BE2C (cell line): ENCODE data around the gene NFATC1.

ENCODE experiments used
- DNase-seq: peaks from one replicate; pipeline ENCODE4 v3.0.0-alpha.2; 2020
- H3K27me3 ChIP-seq: fragments of 250-450 bp; sonication (Bioruptor Pico); 2 replicates; pipeline ENCODE4 v1.5.1; 2020; ENCODE audit warnings: mild to moderate bottlenecking
- H3K36me3 ChIP-seq: fragments of 250-450 bp; sonication (Bioruptor Pico); 2 replicates; pipeline ENCODE4 v1.5.1; 2020; ENCODE audit warnings: mild to moderate bottlenecking
- H3K4me1 ChIP-seq: fragments of 250-450 bp; sonication (Bioruptor Pico); 2 replicates; pipeline ENCODE4 v1.5.1; 2020
- H3K4me3 ChIP-seq: 2 replicates; pipeline ENCODE4 v1.5.1; 2011; ENCODE audit warnings: low read depth, low read length
- H3K9me3 ChIP-seq: fragments of 250-450 bp; sonication (Bioruptor Pico); 2 replicates; pipeline ENCODE4 v1.5.1; 2020
- CTCF ChIP-seq: IDR thresholded peaks from 2 replicates; pipeline ENCODE4 v1.5.1; 2012; ENCODE audit warnings: mild to moderate bottlenecking, low read depth, low read length

NFATC1 gene

DNA sequence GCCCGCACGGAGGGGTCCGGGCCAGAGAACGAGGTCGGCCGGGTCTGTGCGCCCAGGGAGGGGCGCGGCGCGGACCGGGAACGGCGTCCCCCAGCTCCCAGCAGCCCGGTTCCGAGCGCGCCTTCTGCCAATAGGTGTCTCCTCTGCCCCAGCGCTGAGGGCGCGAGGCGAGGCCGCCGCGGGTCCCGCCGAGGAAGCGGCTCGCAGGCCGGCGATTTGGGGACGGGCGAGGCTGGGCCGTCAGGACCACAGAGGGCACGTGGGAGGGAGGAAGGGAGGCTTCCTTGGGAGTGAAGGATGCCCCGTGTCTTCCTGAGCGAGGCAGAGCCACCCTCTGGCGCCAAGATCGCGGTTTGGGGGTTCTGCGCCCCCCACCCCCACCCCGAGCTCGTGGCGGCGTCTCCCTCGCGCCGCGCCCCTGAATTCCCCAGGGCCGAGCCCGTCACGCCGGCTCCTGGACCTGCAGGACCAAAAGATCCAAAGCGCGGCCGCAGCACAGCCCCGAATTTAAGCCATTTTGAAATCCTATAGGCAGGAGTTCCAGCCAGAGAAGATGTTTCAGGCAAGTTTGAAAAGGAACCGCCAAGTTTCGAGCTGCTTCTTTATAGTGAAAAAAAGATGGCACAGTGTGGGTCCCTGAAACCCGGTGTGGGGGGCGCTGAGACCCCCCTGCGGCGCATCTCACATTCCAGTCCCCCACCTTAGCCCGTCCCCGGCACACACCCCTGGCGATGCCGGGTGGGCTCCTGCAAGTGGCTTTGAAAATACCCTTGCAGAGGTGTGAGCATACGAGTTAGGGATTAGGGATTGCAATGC, 909 bp downstream of the NFATC1 start:
- H3K4me1 ChIP-seq = no peaks in the 10 kb centered on the region
- H3K27me3 ChIP-seq = peaks cover 68% of the 10 kb centered on the region
- no peaks in the 10 kb centered on the region for H3K36me3 ChIP-seq
- no peak for DNase-seq
- TF ChIP-seq CTCF = no peak
- H3K9me3 ChIP-seq = no peaks in the 10 kb centered on the region
- H3K4me3 ChIP-seq = no peak overlapping the region

- H3K36me3 ChIP-seq = no peaks in the 10 kb centered on the region
- no peak overlapping the region for H3K4me3 ChIP-seq
- H3K9me3 ChIP-seq = no peaks in the 10 kb centered on the region
- TF ChIP-seq CTCF = no peak
- no peak for DNase-seq
- H3K27me3 ChIP-seq = peaks cover 64% of the 10 kb centered on the region
- H3K4me1 ChIP-seq = no peaks in the 10 kb centered on the region
Observed at GRCh38 chr18:79397247-79397829, 1.6 kb downstream of the NFATC1 start.

GRCh38 chr18:79397830-79398761, 2.4 kb downstream of the NFATC1 start:
- Histone ChIP-seq H3K4me1 (no peaks in the 10 kb centered on the region), H3K27me3 (peaks cover 56% of the 10 kb centered on the region), H3K36me3 (no peaks in the 10 kb centered on the region), H3K4me3 (no peak overlapping the region), H3K9me3 (no peaks in the 10 kb centered on the region)
- no peak for TF ChIP-seq CTCF
- no peak for DNase-seq

- Histone ChIP-seq H3K4me3 (no peak overlapping the region), H3K36me3 (no peaks in the 10 kb centered on the region), H3K9me3 (no peaks in the 10 kb centered on the region), H3K4me1 (no peaks in the 10 kb centered on the region), H3K27me3 (peaks cover 57% of the 10 kb centered on the region)
- DNase-seq = no peak
- TF ChIP-seq CTCF = no peak
Observed at GRCh38 chr18:79399275-79400081, 3.7 kb downstream of the NFATC1 start.

DNA sequence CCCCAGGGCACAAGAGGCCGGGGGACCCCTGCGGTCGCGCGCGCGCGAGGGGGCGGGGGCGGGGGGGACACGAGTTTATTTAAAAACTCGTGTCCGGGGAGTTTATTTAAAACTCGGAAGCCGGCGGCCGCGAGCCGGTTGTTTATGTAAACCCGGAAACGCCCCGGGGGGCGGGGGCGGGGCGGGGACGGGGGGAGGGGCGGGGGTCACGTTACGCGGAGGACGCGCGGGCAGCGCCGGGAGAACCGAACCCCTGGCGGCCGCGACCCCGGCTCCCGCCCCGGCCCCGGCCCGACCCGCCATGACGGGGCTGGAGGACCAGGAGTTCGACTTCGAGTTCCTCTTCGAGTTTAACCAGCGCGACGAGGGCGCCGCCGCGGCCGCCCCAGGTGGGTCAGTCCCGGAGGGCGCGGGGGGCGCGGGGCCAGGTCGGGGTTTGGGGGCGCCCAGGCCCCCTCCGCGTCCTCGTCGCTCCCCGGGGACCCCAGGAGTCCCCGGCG, 4.4 kb downstream of the NFATC1 start:
- no peaks in the 10 kb centered on the region for H3K4me1 ChIP-seq
- DNase-seq = no peak
- TF ChIP-seq CTCF = no peak

More for the DNA sequence above, 4.4 kb downstream of the NFATC1 start:
- H3K9me3 ChIP-seq = no peaks in the 10 kb centered on the region
- no peak overlapping the region for H3K4me3 ChIP-seq
- H3K36me3 ChIP-seq = no peaks in the 10 kb centered on the region
- H3K27me3 ChIP-seq = peaks cover 58% of the 10 kb centered on the region
